ENCODE measurements around the gene IQSEC3. TPM values are rescaled to one million over a fixed set of nuclear protein-coding genes. Genes with fewer than 3 reads are reported as not detected.
"Not testable (repeated sequence)": the region's sequence is repeated elsewhere in the genome, so short reads cannot be mapped to it uniquely, and the experiment has no call there.

IQSEC3 gene
- 0.05 and 0.24 TPM in 2 replicates for total RNA-seq

GRCh38 chr12:66428-66781 is at the start of gene IQSEC3:
Gene IQSEC3 (plus strand): TSS chr12:66767. CDS start chr12:66883, 116 bp downstream.
- intact Hi-C loops (cut with micrococcal nuclease); H3K36me3 Mint-ChIP-seq (ENCODE audit: low read depth); H3K27ac Mint-ChIP-seq; H3K4me3 Mint-ChIP-seq; H3K9me3 Mint-ChIP-seq; H3K4me1 Mint-ChIP-seq (ENCODE audit: low read depth); DNase-seq (ENCODE audit: low spot score): not testable (repeated sequence)
- peaks cover 15% of the 10 kb centered on the region for H3K27me3 Mint-ChIP-seq (ENCODE audit: insufficient read depth)

DNA sequence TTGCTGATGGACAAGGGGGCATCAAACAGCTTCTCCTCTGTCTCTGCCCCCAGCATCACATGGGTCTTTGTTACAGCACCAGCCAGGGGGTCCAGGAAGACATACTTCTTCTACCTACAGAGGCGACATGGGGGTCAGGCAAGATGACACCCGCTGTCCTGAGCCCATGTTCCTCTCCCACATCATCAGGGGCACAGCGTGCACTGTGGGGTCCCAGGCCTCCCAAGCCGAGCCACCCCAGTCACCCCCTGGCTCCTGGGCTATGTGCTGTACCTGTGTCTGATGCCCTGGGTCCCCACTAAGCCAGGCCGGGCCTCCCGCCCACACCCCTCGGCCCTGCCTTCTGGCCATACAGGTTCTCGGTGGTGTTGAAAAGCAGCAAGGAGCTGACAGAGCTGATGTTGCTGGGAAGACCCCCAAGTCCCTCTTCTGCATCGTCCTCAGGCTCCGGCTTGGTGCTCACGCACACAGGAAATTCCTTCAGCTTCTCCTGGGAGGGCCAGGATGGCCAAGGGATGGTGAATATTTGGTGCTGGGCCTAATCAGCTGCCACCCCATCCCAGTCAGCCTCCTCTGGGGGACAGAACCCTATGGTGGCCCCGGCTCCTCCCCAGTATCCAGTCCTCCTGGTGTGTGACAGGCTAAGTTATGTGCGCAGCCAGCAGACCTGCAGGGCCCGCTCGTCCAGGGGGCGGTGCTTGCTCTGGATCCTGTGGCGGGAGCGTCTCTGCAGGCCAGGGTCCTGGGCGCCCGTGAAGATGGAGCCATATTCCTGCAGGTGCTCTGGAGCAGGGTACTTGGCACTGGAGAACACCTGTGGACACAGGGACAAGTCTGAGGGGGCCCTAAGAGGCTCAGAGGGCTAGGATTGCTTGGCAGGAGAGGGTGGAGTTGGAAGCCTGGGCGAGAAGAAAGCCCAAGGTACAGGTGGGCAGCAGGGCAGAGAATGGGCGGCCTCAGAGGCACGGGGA is 48.9 kb upstream of the IQSEC3 start:
- peaks cover 11% of the 10 kb centered on the region for H3K4me1 Mint-ChIP-seq (ENCODE audit: low read depth)
- DNase-seq (ENCODE audit: low spot score); H3K4me3 Mint-ChIP-seq; H3K27me3 Mint-ChIP-seq (ENCODE audit: insufficient read depth); H3K9me3 Mint-ChIP-seq; H3K27ac Mint-ChIP-seq; intact Hi-C loops (cut with micrococcal nuclease): not testable (repeated sequence)
- H3K36me3 Mint-ChIP-seq (ENCODE audit: low read depth) = peaks cover 12% of the 10 kb centered on the region

DNA sequence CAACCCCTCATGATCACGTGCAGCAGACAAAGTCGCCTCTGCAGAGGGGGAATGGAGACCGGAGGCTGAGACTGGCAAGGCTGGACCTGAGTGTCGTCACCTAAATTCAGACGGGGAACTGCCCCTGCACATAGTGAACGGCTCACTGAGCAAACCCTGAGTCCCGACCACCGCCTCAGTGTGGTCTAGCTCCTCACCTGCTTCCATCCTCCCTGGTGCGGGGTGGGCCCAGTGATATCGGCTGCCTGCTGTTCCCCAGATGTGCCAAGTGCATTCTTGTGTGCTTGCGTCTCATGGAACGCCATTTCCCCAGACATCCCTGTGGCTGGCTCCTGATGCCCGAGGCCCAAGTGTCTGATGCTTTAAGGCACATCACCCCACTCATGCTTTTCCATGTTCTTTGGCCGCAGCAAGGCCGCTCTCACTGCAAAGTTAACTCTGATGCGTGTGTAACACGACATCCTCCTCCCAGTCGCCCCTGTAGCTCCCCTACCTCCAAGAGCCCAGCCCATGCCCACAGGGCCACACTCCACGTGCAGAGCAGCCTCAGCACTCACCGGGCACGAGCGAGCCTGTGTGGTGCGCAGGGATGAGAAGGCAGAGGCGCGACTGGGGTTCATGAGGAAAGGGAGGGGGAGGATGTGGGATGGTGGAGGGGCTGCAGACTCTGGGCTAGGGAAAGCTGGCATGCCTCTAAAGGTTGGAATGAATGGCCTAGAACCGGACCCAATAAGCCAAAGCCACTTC is 47.6 kb upstream of the IQSEC3 start:
- peaks cover 12% of the 10 kb centered on the region for H3K36me3 Mint-ChIP-seq (ENCODE audit: low read depth)
- intact Hi-C loops (cut with micrococcal nuclease); DNase-seq (ENCODE audit: low spot score); H3K4me3 Mint-ChIP-seq; H3K27me3 Mint-ChIP-seq (ENCODE audit: insufficient read depth); H3K27ac Mint-ChIP-seq; H3K9me3 Mint-ChIP-seq: not testable (repeated sequence)
- H3K4me1 Mint-ChIP-seq (ENCODE audit: low read depth) = peaks cover 11% of the 10 kb centered on the region

GRCh38 chr12:19906-20305 is 46.7 kb upstream of the IQSEC3 start:
- Mint-ChIP-seq H3K4me1 (ENCODE audit: low read depth) (peaks cover 11% of the 10 kb centered on the region), H3K36me3 (ENCODE audit: low read depth) (peaks cover 12% of the 10 kb centered on the region)
- intact Hi-C loops (cut with micrococcal nuclease); DNase-seq (ENCODE audit: low spot score); H3K9me3 Mint-ChIP-seq; H3K27me3 Mint-ChIP-seq (ENCODE audit: insufficient read depth); H3K27ac Mint-ChIP-seq; H3K4me3 Mint-ChIP-seq: not testable (repeated sequence)

- H3K4me1 Mint-ChIP-seq (ENCODE audit: low read depth) = peaks cover 11% of the 10 kb centered on the region
- H3K9me3 Mint-ChIP-seq = no peaks in the 10 kb centered on the region
- no peak overlapping the region for H3K27ac Mint-ChIP-seq
- intact Hi-C loops (cut with micrococcal nuclease) = no loop called here
- no peak for DNase-seq (ENCODE audit: low spot score)
- H3K4me3 Mint-ChIP-seq = no peak overlapping the region
- no peaks in the 10 kb centered on the region for H3K27me3 Mint-ChIP-seq (ENCODE audit: insufficient read depth)
- H3K36me3 Mint-ChIP-seq (ENCODE audit: low read depth) = peaks cover 12% of the 10 kb centered on the region
Measured at GRCh38 chr12:20757-21156, 45.8 kb upstream of the IQSEC3 start.

GRCh38 chr12:21301-22189 is 45.0 kb upstream of the IQSEC3 start:
- H3K27ac Mint-ChIP-seq = peak overlapping the region; percentile 16
- H3K9me3 Mint-ChIP-seq = no peaks in the 10 kb centered on the region
- no peak overlapping the region for H3K4me3 Mint-ChIP-seq
- intact Hi-C loops (cut with micrococcal nuclease) = no loop called here
- H3K27me3 Mint-ChIP-seq (ENCODE audit: insufficient read depth) = no peaks in the 10 kb centered on the region
- DNase-seq (ENCODE audit: low spot score) = no peak
- H3K36me3 Mint-ChIP-seq (ENCODE audit: low read depth) = peaks cover 12% of the 10 kb centered on the region
- H3K4me1 Mint-ChIP-seq (ENCODE audit: low read depth) = peaks cover 11% of the 10 kb centered on the region

GRCh38 chr12:22190-22529 is 44.4 kb upstream of the IQSEC3 start:
- H3K4me1 Mint-ChIP-seq (ENCODE audit: low read depth) = peaks cover 11% of the 10 kb centered on the region
- H3K27ac Mint-ChIP-seq = no peak overlapping the region
- no peaks in the 10 kb centered on the region for H3K9me3 Mint-ChIP-seq
- H3K36me3 Mint-ChIP-seq (ENCODE audit: low read depth) = peaks cover 12% of the 10 kb centered on the region
- intact Hi-C loops (cut with micrococcal nuclease) = no loop called here
- H3K4me3 Mint-ChIP-seq = no peak overlapping the region
- no peak for DNase-seq (ENCODE audit: low spot score)
- H3K27me3 Mint-ChIP-seq (ENCODE audit: insufficient read depth) = no peaks in the 10 kb centered on the region

GRCh38 chr12:22530-23201 is 43.9 kb upstream of the IQSEC3 start:
- H3K36me3 Mint-ChIP-seq (ENCODE audit: low read depth) = peaks cover 12% of the 10 kb centered on the region
- H3K4me1 Mint-ChIP-seq (ENCODE audit: low read depth) = peaks cover 11% of the 10 kb centered on the region
- H3K9me3 Mint-ChIP-seq = no peaks in the 10 kb centered on the region
- intact Hi-C loops (cut with micrococcal nuclease) = no loop called here
- DNase-seq (ENCODE audit: low spot score) = no peak
- H3K27me3 Mint-ChIP-seq (ENCODE audit: insufficient read depth) = no peaks in the 10 kb centered on the region
- H3K27ac Mint-ChIP-seq = no peak overlapping the region
- H3K4me3 Mint-ChIP-seq = no peak overlapping the region

DNA sequence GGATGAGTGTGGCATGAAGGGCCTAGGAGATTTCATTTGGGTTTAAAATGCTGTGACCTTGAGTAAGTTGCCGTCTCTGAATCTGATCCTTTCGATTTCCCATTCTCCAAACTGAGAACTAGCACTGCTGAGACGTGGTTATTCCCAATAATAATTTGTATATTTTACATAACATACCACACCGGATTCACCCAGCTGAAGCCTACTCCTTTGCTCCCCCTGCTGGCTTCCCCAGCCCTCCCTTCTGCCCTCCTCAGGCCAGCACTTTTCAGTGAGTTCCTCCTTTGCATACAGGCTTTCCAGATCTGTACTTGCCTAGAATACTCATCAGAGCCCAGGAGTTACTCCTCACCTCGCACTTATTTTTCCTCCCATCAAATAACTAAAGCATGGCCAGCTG is 38.7 kb upstream of the IQSEC3 start:
- not testable (repeated sequence) for DNase-seq (ENCODE audit: low spot score); H3K27me3 Mint-ChIP-seq (ENCODE audit: insufficient read depth); H3K4me1 Mint-ChIP-seq (ENCODE audit: low read depth)

GRCh38 chr12:38775-39174 is 27.8 kb upstream of the IQSEC3 start:
- H3K27me3 Mint-ChIP-seq (ENCODE audit: insufficient read depth); intact Hi-C loops (cut with micrococcal nuclease); H3K9me3 Mint-ChIP-seq; DNase-seq (ENCODE audit: low spot score); H3K36me3 Mint-ChIP-seq (ENCODE audit: low read depth); H3K27ac Mint-ChIP-seq; H3K4me1 Mint-ChIP-seq (ENCODE audit: low read depth); H3K4me3 Mint-ChIP-seq: not testable (repeated sequence)

More for the DNA sequence above, 38.7 kb upstream of the IQSEC3 start:
- H3K9me3 Mint-ChIP-seq; H3K36me3 Mint-ChIP-seq (ENCODE audit: low read depth); intact Hi-C loops (cut with micrococcal nuclease); H3K27ac Mint-ChIP-seq; H3K4me3 Mint-ChIP-seq: not testable (repeated sequence)

- H3K4me3 Mint-ChIP-seq; H3K9me3 Mint-ChIP-seq; H3K27me3 Mint-ChIP-seq (ENCODE audit: insufficient read depth); H3K4me1 Mint-ChIP-seq (ENCODE audit: low read depth); H3K27ac Mint-ChIP-seq; H3K36me3 Mint-ChIP-seq (ENCODE audit: low read depth); intact Hi-C loops (cut with micrococcal nuclease); DNase-seq (ENCODE audit: low spot score): not testable (repeated sequence)
Measured at GRCh38 chr12:39555-40265, 26.9 kb upstream of the IQSEC3 start.

DNA sequence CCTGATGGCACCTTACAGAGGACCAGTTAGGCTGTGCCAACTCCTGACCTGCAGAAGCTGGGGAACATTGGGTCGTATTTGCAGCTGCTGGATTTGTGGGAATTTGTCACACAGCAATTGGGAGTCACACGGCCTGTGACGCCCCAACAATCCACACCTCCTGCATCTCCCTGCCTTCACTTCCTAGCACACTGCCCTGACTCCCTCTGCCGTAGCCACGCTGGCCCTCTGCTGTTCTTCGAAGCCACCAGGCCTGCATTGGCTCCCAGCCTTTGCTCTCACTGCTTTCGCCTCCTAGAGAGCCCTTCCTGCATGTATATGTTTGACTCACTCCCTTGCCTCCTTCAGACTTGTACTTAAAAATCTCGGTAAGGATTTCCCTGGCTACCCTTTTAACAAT is 22.2 kb upstream of the IQSEC3 start:
- H3K9me3 Mint-ChIP-seq; DNase-seq (ENCODE audit: low spot score); H3K27ac Mint-ChIP-seq: not testable (repeated sequence)

More for the DNA sequence above, 22.2 kb upstream of the IQSEC3 start:
- H3K36me3 Mint-ChIP-seq (ENCODE audit: low read depth); H3K27me3 Mint-ChIP-seq (ENCODE audit: insufficient read depth); H3K4me1 Mint-ChIP-seq (ENCODE audit: low read depth); H3K4me3 Mint-ChIP-seq; intact Hi-C loops (cut with micrococcal nuclease): not testable (repeated sequence)

Measured in activated T-helper 1 cell treated with anti-CD3 and anti-CD28 coated beads, Interleukin-12 subunit alpha, Interleukin-12 subunit beta, Interleukin-2, Interleukin-4 antibody, amounts not matched to agents 30 ng/mL and 10 ng/mL and 1 ng/mL, durations not matched to agents 14 hours and 24 hours and 36 hours (primary cell).